Tibial nerve (tissue), 4 donors: ENCODE measurements around the gene NMT2.
A peak's percentile ranks its signal among the peaks of the same experiment; 100 is the strongest.

ENCODE experiments used
- EP300 ChIP-seq, 2 donors: sonication (generic); formaldehyde crosslinking; IDR thresholded peaks; one replicate each; pipeline ENCODE4 v1.6.1; 2017; ENCODE audit warnings: antibody characterized with exemption in 2 of 2, mild to moderate bottlenecking in 1 of 2
- TF ChIP-seq, protein P1 (sequence below), 5 experiments: fragments of 200-600 bp in 3 of 5; fragments of 450-650 bp in 2 of 5; sonication (generic) in 3 of 5; IDR thresholded peaks; one replicate each; pipeline ENCODE4 v1.5.1; 2016 to 2019; ENCODE audit warnings: antibody characterized with exemption in 5 of 5, mild to moderate bottlenecking in 3 of 5, moderate library complexity in 2 of 5

DNA sequence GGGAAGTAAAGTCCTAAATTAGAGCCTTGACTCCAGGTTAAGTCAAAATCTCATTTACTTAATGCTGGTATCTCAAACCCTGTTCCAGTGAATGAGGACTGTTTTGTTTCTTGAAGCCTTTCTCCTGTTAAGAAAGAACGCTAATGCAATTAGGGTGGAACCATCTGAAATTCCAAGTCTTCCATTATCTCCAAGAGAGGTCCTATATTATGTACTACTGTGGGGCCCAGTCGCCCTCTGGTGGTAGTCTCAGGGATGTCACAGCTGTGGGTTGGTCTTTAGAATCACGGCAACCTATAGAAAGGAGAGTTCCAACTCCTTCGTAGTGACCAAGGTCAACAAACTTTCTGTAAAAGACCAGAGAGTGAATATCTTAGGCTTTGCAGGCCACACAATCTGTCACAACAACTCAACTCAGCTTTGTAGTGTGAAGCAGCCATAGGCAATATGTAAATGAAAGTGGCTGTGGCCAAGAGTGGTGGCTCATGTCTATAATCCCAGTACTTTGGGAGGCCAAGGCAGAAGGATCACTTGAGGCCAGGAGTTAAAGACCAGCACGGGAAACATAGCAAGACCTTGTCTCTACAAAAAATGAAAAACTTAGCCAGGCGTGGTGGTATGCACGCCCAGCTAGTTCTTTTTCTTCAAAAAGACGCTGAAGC lies 62.0 kb downstream of the NMT2 start:
- TF ChIP-seq, protein P1, sequence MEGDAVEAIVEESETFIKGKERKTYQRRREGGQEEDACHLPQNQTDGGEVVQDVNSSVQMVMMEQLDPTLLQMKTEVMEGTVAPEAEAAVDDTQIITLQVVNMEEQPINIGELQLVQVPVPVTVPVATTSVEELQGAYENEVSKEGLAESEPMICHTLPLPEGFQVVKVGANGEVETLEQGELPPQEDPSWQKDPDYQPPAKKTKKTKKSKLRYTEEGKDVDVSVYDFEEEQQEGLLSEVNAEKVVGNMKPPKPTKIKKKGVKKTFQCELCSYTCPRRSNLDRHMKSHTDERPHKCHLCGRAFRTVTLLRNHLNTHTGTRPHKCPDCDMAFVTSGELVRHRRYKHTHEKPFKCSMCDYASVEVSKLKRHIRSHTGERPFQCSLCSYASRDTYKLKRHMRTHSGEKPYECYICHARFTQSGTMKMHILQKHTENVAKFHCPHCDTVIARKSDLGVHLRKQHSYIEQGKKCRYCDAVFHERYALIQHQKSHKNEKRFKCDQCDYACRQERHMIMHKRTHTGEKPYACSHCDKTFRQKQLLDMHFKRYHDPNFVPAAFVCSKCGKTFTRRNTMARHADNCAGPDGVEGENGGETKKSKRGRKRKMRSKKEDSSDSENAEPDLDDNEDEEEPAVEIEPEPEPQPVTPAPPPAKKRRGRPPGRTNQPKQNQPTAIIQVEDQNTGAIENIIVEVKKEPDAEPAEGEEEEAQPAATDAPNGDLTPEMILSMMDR (IDR thresholded peaks at IDR 0.05) = peak; percentile 82 to 89 (median 83)
- no peak for TF ChIP-seq EP300 (IDR thresholded peaks at IDR 0.05)
